ENCODE measurements around the gene GLCCI1.

Gene GLCCI1

DNA sequence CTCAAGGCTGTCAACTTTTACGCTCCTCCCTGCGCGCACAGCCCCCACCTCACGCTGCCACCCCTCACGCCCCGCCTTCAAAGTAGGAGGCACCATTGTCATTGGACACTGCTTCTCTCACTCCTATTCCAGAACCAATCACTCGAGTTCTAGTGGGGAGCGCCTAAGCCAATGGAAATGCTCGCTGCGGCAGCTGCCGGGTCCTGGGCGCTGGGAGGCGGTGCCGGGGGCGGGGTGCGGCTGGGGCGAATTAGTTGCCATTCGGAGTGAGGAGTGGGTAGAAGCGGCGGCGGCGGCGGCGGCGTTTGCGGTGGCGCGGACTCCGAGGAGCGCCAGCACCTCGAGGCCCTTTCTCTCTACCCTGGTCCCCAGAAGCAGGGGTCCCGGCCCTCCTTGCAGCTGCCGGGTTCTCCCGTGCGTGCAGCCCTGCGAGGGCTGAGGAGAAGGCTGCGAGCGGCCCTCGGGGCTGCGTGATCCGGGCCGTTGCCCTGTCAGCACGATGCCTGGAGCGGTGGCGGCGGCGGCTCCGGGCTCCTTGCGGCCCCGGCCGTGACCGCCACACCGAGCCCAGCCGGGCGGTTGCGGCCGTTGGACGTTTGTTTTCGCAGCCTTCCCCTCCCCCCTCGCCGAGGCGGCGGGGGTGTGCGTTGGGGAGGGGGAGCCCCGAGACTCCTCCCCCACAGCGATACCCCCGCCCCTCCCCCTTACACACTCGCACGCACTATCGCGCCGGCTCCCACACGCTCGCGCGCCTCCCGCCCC lies at the start of gene GLCCI1:
Gene GLCCI1 (plus strand): TSS at position 253 of the 762 bp plus-strand sequence. CDS start 555 bp downstream, outside the sequence.
- DNase-seq: peak; percentile 93

DNA sequence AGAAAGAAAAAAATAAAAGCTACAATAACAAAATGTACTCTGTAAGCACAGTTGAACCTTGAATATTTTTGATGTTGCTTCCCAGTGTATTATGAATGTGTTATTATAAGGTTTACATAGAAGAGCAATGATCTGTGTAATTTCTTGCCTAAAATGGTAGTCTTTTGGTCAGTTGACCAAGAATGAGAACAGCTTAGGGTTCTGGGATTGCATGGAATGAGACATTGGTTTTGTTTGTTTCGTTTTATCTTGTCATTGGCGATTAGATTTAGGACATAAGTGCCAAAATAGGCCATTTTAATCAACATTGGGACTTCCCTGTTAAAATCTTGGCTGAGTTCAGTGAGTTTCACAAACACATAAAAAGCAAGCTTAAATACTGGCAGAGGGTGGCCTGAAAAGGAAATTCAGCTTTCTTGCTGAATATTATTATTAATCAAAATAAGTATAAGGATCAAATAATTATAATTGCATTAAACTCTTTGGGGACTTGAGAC lies 49.1 kb upstream of the GLCCI1 start:
- no peak for DNase-seq

DNA sequence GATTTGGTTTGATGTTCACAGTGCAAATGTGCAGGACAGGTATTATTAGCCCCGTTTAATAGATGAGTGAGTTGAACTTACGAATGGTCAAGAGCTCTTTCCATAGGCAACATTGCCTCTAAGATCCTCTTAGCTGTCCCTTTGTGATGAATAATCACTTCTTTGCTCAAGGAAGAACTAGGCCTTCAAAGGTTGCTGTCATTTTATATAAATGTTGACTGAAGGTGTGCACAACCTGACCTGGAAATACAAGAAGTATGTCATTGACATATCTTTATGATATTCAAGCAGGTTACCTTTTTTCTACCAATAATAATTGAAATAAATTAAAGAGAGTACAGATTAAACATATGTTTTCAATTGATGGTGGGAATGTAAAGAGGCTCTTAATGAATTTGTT lies 48.5 kb upstream of the GLCCI1 start:
- DNase-seq: no peak

DNA sequence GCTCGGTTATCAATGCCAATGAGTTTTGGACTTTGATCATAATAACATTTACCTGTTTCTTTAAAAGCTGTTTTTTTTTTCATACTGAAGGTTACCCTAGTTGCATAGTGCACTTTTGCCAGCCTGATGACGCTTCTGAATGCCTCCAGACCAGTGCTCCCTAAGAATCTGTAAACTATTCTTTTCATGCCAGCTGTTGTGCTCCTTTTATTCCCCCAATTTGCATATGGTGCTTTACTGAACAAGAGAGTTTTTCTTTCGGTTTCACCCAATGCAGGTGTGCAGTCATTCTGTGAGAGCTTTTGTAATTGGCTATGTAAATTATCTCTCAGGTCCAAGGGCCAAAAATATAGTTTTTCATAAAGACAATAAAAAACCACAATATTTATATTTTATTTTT lies 48.1 kb upstream of the GLCCI1 start:
- peak; percentile 85 for DNase-seq

DNA sequence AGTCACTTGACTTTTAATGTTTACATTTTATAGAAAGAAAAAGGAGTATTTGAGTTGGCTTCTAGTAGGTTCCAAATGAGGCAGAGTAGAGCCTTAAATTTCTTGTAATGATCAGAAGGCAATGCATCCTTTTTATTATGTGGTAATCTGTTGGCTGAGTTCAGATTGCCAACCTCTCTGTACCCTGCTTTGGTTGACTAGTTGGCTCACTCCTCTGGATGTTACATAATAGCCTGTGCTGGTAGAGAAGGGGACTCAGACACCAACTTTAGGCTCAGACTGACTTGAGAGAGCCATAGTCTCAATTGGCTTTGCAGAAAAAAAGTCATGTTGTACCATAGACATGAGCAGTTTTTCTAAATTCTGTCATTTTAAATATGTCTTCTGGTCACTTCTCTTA lies 46.8 kb upstream of the GLCCI1 start:
- no peak for DNase-seq

DNA sequence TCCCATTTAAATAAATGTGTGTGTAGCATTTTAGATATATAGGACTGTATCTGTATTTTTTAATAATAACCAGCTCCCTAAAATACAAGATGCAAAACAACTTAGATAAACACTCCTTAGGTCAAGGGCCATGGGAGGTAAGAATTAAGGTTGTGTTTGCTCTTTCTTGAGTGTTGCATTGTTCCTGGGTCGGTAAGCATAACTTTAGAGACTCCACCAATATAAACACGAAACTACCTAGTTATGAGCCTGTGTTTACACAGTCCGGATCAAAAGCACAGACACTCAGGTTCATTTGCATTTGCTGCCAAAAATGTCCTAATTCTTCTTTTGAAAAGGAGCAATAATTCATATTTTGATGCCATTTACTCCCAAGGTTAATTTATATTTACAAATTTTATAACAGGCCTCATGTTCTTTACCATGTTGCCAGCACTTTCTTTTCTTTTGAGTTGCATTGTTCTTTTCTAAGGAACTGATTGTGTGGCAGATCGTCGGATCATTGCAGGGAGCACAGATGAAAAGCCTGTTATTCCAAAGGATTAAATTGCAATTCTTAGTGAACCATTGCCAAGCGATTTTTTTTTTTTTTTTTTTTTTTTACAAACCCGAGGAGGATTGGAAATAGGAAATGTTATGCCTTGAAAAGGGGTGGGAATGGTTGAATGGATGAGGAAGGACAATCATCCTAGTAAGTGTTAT lies 45.8 kb upstream of the GLCCI1 start:
- DNase-seq: no peak

DNA sequence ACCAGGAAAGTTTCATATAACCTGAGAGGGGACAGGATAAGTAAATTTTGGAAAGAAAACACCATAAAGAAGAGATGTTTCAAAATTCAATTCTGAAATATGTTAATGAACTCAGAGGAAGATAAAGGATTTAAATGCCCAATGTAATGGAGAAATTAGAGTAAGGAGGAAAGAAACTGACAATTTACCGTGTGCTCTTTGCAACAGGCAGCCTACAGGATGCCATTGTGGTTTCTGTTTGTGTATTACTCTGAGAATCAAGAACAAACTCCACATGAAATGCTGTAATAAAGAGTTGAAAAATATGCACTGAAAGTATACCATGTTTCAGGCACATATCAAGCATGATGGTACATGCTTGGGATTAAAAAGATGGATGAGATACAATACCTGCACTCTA lies 44.8 kb upstream of the GLCCI1 start:
- no peak for DNase-seq

DNA sequence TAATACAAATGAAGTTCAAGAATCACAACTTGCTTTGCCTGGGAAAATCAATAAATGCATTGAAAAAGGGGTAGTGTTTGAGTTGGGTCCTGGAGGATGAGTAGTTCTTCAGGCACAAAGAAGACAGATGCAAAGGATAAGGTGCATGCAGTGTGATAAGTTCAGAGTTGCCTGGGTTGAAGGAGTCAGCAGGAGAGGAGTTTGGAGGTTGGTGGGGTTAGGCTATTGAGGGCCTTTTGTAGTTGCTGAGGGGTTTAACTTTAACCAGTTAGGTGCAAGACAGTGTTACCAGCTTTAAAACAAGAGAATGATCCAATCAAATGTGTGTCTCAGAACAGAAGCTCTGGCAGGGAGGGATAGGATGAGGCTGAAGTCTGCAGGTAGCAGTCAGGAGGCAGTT lies 44.3 kb upstream of the GLCCI1 start:
- no peak for DNase-seq

DNA sequence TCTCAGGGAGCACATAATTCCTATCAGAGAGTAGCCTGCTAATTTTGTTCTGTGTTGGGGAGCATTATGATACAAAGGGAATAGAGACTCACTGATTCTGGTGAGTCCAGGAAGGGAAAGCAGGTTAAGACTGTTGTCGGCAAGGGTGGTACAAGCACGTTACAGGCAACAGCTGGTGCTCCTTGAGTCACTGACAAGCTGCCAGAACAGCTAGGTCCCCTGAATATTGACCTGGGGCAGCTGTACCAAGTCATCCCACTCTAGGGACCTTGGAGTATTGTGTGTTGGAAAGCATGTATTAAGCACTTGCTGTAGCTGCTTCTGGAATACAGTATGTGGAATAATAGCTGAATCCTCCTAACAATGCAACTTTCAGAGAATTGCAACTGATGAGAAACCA lies 37.0 kb upstream of the GLCCI1 start:
- DNase-seq: no peak

DNA sequence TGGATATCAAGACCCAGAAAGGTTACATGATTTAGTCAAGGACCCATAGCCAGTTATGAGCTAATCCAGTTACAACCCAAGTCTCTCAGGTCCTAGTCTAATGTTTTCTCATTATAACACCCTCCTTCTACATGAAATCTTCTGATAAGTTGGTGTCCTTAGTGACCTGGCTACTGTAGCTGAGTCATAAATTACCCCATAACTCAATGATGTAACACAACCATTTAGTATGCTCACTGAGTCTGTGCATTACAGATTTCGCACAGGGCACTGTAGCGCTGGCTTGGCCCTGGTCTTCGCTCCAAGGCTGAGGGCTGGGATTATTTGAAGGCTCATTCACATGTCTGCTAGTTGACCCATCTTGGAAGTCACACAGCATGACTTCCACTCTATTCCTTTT lies 36.0 kb upstream of the GLCCI1 start:
- DNase-seq: no peak

DNA sequence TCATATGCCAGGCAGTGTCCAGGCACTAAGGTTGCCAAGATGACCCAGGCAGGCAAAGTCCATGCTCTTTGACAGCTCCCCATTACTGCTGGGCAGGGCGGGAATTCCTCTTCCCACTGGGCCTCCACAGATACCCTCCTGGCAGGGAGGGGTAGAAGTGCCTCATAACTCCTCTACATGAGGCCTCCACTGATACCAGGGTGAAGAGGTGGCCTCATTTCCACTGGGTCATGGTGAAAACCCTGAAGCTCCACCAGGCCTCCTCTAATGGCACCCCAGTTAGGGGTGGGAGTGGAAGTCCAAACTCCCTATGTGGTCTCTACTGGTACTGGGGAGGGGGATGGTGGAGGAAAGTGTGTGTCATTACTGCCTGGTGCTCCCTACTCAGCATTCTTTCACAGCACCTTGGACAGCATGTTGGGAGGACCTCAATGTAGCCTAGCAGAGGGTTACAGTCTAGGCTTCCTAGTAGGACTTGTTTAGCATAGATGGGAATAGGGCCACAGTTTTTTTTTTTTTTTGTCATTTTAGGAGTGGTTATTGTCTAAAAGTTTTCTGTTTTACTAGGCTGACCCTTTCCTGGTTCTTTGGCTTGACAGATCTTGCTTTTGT lies 34.6 kb upstream of the GLCCI1 start:
- no peak for DNase-seq

DNA sequence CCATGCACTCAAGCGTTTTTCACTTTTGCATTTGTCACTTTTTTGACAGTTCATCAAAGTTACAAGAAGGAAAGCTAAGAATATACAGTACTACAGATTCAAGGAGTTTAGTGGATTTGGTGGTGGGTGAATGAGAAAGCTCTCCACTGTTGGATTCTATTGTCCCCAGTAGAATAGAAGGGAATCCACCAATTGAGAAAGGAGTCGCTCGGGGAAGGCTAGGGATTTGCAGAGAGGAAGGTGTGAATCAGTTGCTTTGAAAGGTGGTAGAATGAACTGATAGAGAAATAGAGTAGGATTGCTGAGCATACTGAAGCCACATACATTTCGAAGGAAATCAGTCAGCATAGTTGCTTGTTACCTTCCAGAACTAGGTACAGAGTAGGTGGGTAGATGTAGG lies 33.7 kb upstream of the GLCCI1 start:
- DNase-seq: no peak

DNA sequence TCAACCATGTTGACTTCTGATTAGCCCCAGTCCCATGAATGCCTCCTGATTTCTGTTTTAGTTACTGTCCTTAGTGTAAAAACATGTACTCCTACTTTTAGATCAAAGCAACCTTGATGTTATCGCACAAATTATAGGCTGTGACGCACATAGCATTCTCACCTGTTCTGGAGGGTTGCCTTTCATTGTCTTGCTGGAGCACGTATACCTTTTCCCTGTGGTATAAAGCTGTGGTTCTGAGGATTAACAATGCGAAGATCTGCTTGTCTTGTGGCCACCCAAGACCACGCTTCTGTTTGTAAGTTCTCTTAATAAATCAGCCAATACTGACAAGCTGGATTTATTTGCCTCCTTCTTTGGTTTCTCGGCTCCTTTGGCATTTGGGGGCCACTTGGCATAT lies 30.1 kb upstream of the GLCCI1 start:
- DNase-seq: no peak

DNA sequence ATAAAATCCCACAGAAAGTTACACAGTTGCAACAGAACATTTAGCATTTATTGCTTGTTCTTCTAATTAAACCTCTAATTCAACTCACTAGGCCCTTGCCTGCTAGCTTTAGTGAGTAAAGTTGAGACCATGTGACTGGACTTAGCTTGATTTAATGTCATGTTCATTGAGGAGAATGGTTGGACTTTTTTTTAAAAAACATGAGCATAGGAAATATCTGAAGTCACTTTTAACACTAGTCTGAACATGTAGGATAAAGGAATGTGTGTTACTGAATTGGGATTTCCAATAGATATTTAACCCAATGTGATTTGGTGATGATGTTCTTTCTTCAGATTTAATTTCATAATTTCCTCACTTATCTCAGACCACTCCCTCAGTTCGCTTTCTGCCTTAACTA lies 24.6 kb upstream of the GLCCI1 start:
- DNase-seq: no peak

DNA sequence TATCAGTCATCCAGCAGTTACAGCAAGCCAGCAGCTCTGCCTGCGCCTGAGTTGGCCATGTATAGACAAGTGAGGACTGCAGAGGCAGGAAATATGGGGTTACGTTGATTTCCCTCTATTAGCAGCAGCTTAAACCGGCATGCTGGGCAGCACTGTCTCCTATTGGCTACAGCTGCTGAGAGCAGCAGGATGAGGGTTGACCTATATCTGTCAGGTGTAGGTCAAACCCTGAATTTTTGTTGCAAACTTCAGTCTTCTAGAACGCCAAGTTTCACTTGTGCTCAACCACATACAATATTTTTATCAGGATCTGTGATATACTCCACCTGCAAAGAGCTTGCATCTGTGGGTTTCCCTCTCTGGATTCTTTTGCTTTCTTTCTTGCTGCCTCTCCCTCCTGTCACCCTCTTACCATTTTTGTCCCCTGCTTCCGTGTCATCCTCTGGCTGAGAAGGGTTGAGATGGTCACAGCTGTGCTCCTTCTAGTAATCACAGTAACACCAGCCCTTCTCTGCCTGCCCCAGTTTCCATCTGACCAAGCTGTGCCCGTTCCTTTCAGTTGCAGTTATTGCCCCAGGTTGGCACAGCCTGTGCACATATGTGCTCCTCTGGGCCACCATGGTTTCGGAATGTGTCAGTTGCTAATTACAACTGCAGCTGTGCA lies 23.8 kb upstream of the GLCCI1 start:
- DNase-seq: no peak

DNA sequence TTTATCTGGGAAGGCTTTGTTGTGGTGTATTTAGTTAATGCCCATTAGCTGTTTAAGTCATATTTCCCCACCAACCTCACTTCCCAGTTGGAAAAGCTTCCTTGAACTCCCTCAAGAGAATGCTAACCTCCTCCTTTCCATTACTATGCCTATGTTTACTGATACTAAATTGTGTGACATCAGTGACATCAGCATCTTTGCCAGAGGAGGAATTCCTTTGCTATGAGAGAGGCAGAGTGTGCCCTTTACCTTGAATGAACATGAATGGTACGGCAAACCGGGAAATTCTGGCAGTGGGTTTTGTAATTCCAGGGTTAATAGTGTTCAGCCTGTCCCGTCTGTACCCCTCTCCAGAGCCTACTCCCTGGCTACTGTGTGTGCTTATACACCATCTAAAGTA lies 22.1 kb upstream of the GLCCI1 start:
- no peak for DNase-seq

DNA sequence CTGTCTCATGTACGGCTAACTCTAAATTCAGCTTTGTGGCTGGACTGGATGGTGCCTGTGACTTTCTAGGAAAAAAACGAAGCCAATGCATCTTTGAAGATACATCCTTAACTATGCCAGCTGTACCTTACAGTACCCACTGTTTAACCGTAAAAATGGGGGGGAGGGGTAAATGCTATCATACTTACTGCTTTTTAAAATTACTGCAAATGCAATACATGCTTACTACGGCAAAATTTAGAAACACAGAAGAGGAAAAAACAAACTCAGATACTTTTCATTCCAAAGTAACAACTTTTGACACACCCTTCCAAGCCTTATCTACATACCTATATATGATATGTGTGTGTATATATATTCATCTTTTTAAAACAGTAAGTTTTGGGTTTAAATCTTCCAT lies 20.4 kb upstream of the GLCCI1 start:
- no peak for DNase-seq

DNA sequence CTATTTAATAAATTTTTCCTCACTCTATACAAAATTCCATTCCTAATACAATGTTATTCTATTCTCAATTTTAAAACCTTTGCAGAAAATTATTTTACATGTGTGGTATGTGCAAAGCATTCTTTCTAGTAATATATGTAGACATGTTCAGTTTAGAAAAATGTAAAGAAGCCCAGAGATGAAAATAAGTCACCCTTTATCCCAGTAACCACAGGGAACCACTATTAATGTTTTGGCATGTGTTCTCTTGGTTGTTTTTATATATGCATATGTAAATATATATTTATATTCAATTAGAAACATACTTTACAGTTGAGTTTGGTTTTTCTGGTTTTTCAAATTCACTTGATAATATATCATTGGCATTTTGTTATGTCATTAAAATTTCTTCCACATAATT lies 14.8 kb upstream of the GLCCI1 start:
- DNase-seq: no peak

DNA sequence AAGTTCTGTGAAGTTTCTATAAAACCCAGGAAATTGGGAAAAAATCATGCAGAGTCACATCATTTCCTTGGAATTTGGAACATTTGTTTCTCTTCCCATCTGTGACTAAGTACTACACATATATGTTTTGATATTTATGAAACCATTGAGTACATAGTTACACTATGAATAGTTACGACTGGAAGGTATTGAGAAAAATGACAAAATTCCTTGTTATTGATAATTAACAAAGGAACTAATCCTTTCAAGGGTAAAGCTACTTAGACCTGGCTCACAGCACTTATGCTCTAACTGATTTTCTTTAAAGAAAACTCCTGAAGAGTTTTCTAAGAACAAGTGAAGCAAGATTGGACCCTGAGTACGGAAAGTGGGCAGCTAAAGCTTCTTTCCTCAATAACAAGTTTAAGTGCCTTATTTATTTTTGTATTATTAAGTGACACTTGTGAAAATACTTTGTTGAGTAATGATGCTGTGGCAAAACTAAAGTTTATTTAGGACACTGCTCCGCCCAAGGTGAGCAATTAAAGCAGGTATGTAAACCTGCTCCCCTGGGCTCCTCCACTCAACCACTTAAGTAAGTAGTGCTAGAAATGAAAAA lies 12.0 kb upstream of the GLCCI1 start:
- DNase-seq: no peak

DNA sequence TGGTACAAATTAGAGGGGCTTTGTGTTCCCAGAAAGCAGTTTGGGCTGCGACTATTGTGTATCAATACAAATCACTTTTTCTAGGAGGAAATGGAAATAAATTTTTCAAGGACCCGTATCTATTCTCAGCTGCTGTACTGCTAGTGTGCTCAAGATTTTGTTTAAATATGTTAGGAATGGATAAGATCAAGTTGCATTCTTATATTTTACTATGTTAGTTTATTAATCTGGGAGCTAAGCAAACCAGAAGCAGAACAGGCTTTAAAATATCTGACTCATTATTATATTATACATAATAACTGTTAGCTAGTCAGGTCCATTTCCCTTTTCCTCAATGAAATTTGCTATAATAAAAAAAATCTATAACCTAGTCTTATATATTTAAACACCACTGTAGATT lies 11.1 kb upstream of the GLCCI1 start:
- DNase-seq: no peak

DNA sequence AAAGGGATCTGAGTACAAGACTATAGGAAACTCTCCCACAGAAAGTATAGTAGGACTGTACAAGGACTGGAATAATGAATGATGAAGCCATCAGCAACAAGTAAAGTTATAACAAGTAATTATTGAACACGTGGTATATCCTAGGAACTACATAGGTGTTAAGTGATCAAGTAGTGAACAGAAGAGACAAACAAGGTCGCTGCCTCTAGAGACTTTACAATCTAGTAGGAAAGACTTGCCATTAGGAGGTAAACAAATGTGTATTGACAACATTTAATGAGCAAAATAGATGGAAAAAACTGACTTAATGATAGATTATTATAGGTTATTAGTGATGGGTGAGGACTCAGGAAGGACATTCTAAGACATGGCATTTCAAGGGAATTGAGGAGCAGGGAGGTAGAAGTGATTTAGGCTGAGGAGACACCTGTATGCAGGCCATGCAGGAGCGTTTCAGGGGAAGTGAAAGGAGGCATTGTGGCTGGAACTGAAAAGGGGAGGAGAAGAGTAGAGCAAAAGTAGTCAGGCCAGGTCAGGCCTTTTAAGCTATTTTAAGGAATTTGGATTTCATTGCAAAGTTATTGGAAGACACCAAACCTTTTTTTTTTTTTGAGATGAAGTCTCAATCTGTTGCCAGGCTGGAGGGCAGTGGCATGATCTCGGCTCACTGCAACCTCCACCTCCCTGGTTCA lies 8.5 kb upstream of the GLCCI1 start:
- no peak for DNase-seq

DNA sequence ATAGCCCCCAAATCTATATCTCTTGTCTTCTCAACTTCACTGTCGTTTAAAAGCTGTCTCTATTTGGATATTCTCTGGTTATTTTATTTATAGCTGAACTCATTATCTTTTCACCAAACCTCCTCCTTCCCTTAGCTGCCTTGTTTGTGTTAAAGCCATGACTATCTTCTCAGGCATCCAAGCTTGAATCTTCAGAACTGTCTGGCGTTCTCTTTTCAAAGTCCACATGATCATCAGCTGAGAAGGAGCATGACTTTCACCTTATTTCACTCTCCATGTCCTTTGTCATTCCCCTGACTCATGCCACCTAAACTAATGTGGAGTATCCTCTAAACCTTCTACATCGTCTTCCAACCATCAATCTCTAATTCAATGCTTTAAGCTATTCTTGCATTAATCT lies 5.7 kb upstream of the GLCCI1 start:
- no peak for DNase-seq

DNA sequence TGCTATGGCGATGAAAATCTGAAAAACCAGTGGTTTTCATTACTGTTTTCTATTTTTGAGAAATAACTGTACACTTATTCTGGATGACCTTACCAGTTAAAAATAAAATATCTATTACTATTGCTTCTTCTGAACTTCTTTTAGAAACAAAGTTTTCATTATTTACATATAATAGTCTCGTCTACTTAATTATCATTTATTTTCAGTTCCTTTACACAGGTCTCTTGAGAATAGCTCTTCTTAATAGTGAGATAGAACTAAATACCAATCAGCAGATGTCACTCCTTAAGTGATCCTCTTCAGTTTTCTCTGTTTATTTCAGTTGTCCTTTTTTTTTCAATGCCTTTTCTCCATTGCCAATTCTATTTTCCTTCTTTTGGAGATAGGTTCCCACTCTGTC lies 4.3 kb upstream of the GLCCI1 start:
- DNase-seq: no peak
